ENCODE data around the gene UCK2.

DNA sequence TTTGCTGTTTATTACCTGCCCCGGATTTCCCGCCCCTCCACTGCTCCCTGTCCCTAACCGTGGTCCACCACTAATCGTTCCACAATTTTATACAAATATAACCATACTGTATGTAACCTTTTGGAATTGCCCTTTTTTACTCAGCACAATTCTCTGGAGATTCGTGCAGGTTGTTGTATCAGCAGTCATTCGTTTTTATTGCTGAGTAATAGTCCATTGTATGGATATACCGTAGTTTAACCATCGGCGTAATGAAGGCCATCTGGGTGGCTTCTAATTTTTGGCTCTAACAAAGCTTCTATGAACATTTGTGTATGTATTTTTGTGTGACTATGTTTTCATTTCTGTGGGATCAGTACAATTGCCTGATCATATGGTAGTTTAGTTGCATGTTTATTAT lies 50.0 kb downstream of the UCK2 start:
- TF ChIP-seq BCL11A (IDR thresholded peaks at IDR 0.05; ENCODE audit: low read depth, low read length) (no peak), PBX3 (IDR thresholded peaks at IDR 0.05; ENCODE audit: insufficient replicate concordance, low read depth, low read length) (no peak), MXI1 (IDR thresholded peaks at IDR 0.05; ENCODE audit: low read depth, low read length) (no peak), NFIC (IDR thresholded peaks at IDR 0.05; ENCODE audit: low read depth, low read length) (no peak), ZBTB11 (CRISPR knock-in tag; IDR thresholded peaks at IDR 0.05) (no peak), CREM (IDR thresholded peaks at IDR 0.05; ENCODE audit: low read depth) (no peak), BCL3 (IDR thresholded peaks at IDR 0.05; ENCODE audit: borderline replicate concordance, insufficient read depth, low read depth, low read length, poor library complexity, severe bottlenecking) (no peak), BMI1 (IDR thresholded peaks at IDR 0.05; ENCODE audit: borderline replicate concordance) (no peak), SRF (IDR thresholded peaks at IDR 0.05; ENCODE audit: low read depth in 2 of 2, low read length in 2 of 2) (no peak), CTCF (IDR thresholded peaks at IDR 0.05 in 2 of 3, conservative IDR thresholded peaks at IDR 0.05 in 1 of 3; ENCODE audit: control insufficient read depth in 2 of 3, extremely low read depth in 1 of 3, insufficient read depth in 1 of 3, low read depth in 3 of 3, low read length in 3 of 3) (no peak), SUZ12 (IDR thresholded peaks at IDR 0.05; ENCODE audit: unreplicated experiment) (no peak), CEBPB (IDR thresholded peaks at IDR 0.05; ENCODE audit: borderline replicate concordance in 1 of 2, low read depth in 2 of 2, low read length in 2 of 2) (no peak), CREB1 (IDR thresholded peaks at IDR 0.05; ENCODE audit: low read depth) (no peak)
- TF ChIP-seq, protein P1, sequence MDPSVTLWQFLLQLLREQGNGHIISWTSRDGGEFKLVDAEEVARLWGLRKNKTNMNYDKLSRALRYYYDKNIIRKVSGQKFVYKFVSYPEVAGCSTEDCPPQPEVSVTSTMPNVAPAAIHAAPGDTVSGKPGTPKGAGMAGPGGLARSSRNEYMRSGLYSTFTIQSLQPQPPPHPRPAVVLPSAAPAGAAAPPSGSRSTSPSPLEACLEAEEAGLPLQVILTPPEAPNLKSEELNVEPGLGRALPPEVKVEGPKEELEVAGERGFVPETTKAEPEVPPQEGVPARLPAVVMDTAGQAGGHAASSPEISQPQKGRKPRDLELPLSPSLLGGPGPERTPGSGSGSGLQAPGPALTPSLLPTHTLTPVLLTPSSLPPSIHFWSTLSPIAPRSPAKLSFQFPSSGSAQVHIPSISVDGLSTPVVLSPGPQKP (IDR thresholded peaks at IDR 0.05; ENCODE audit: low read depth, low read length) = no peak
